Measurements from ENCODE around the gene ZNF669.

ZNF669 gene

DNA sequence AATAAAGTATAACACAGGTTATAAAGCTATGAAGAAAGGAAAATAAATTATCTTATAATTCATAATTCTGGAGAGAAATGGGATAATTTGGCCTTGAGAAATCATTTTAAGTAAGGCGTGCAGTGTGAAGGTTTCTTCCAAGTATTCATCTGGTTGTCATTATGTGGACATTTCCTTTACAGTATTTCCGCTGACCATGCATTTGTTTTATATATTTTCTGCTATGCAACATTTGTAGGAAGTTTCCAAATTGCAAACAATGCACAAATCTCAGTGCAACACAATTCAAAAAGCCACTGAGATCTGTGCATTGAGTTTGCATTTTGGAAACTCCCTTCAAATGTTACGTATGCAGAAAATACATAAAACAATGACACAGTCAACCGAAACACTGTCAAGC lies 43.4 kb downstream of the ZNF669 start:
- intact Hi-C loops (cut with DNase I; ENCODE audit: low total_unique reads) = no loop called here
- H3K4me1 ChIP-seq = peaks cover 0 to 4% (median 0%) of the 10 kb centered on the region in 4 donors
- peaks cover 0 to 5% (median 0%) of the 10 kb centered on the region in 3 donors for H3K9me3 ChIP-seq
- no peak overlapping the region for H3K27ac ChIP-seq
- peaks cover 0 to 3% (median 0%) of the 10 kb centered on the region in 3 donors for H3K36me3 ChIP-seq
- H3K4me3 ChIP-seq = no peak overlapping the region
- no peak for DNase-seq
- TF ChIP-seq CTCF (IDR thresholded peaks at IDR 0.05) = no peak
- no peaks in the 10 kb centered on the region for H3K27me3 ChIP-seq

GRCh38 chr1:247056071-247056470 lies 48.1 kb downstream of the ZNF669 start:
- Histone ChIP-seq H3K27me3 (no peaks in the 10 kb centered on the region), H3K4me3 (no peak overlapping the region), H3K9me3 (peaks cover 0 to 21% (median 8%) of the 10 kb centered on the region in 3 donors), H3K36me3 (peaks cover 0 to 5% (median 0%) of the 10 kb centered on the region in 3 donors), H3K4me1 (peaks cover 0 to 18% (median 11%) of the 10 kb centered on the region in 4 donors), H3K27ac (no peak overlapping the region)
- no peak for TF ChIP-seq CTCF (IDR thresholded peaks at IDR 0.05)
- DNase-seq = no peak
- intact Hi-C loops (cut with DNase I; ENCODE audit: low total_unique reads) = no loop called here

DNA sequence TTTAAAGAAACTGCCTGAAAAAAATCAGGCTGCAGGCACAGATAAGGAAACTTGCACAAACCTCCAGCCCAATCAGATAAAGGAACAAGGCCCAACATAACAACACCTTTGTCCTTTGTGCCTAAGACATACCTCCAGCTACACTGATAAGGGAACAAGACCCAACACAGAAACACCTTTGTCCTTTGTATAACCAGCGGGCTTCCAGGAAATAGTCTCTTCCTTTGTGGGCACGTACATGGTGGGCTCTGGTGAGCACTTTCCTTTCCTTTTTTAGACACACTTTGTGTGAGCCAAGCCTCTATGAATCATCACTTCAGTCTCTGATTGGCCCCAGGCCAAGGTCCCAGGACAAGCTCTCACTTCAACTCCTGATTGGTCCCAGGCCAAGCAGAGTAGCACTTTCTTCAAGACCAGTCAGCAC lies 49.2 kb downstream of the ZNF669 start:
- TF ChIP-seq CTCF (IDR thresholded peaks at IDR 0.05) = no peak
- no peaks in the 10 kb centered on the region for H3K27me3 ChIP-seq
- peaks cover 0 to 24% (median 8%) of the 10 kb centered on the region in 3 donors for H3K9me3 ChIP-seq
- H3K4me3 ChIP-seq = no peak overlapping the region
- H3K27ac ChIP-seq = no peak overlapping the region
- peaks cover 0 to 18% (median 11%) of the 10 kb centered on the region in 4 donors for H3K4me1 ChIP-seq
- DNase-seq = no peak
- intact Hi-C loops (cut with DNase I; ENCODE audit: low total_unique reads) = no loop called here
- peaks cover 0 to 5% (median 0%) of the 10 kb centered on the region in 3 donors for H3K36me3 ChIP-seq
